Fibroblast of lung (primary cell): Measurements from ENCODE around the gene LIMA1. TPM values are rescaled to one million over a fixed set of nuclear protein-coding genes. Genes with fewer than 3 reads are reported as not detected.

Source experiments
- DNase-seq, 2 donors: peaks; one replicate each; pipeline versions ENCODE4 v3.0.0 to v3.0.0-alpha.2; 2010; ENCODE audit warnings: low read depth in 2 of 2
- H2AFZ ChIP-seq: 2 replicates; pipeline ENCODE4 v1.5.1; 2012; ENCODE audit warnings: low read length, control low read depth, inconsistent platforms
- H3K27ac ChIP-seq: 2 replicates; pipeline ENCODE4 v1.5.1; 2011; ENCODE audit warnings: low read length, control low read depth; ENCODE audit not compliant: insufficient read depth
- H3K27me3 ChIP-seq: 2 replicates; pipeline ENCODE4 v1.5.1; 2011; ENCODE audit warnings: mild to moderate bottlenecking, low read length; ENCODE audit not compliant: control insufficient read depth, insufficient read depth
- H3K36me3 ChIP-seq: 2 replicates; pipeline ENCODE4 v1.5.1; 2011; ENCODE audit warnings: low read length; ENCODE audit not compliant: control insufficient read depth, insufficient read depth
- H3K4me1 ChIP-seq: 2 replicates; pipeline ENCODE4 v1.5.1; 2011; ENCODE audit warnings: low read length; ENCODE audit not compliant: control insufficient read depth, insufficient read depth; ENCODE audit errors: extremely low read depth
- H3K4me2 ChIP-seq: 2 replicates; pipeline ENCODE4 v1.5.1; 2011; ENCODE audit warnings: low read length, control low read depth; ENCODE audit not compliant: insufficient read depth; ENCODE audit errors: extremely low read depth
- H3K4me3 ChIP-seq, 4 experiments: fragments of 200-600 bp in 1 of 4; sonication (generic) in 1 of 4; replicated peaks in 1 of 4; 2 replicates each; pipeline ENCODE4 v1.5.1; 2011 to 2016; ENCODE audit warnings: low read length in 4 of 4, low read depth in 3 of 4, mild to moderate bottlenecking in 3 of 4, control low read depth in 2 of 4, inconsistent platforms in 1 of 4, mixed read lengths in 1 of 4; ENCODE audit not compliant: insufficient read depth in 1 of 4; ENCODE audit errors: control extremely low read depth in 1 of 4
- H3K79me2 ChIP-seq: 2 replicates; pipeline ENCODE4 v1.5.1; 2012; ENCODE audit warnings: mild to moderate bottlenecking, low read length, inconsistent platforms; ENCODE audit not compliant: control insufficient read depth, insufficient read depth
- H3K9ac ChIP-seq: 2 replicates; pipeline ENCODE4 v1.5.1; 2011; ENCODE audit warnings: mild to moderate bottlenecking, low read length, control low read depth; ENCODE audit not compliant: insufficient read depth
- H3K9me3 ChIP-seq: 2 replicates; pipeline ENCODE4 v1.5.1; 2012; ENCODE audit warnings: low read depth, low read length; ENCODE audit not compliant: control insufficient read depth, insufficient read depth
- H4K20me1 ChIP-seq: 2 replicates; pipeline ENCODE4 v1.5.1; 2011; ENCODE audit warnings: low read length; ENCODE audit not compliant: control insufficient read depth, insufficient read depth; ENCODE audit errors: extremely low read depth
- CTCF ChIP-seq, 2 donors: IDR thresholded peaks in 1 of 2; conservative IDR thresholded peaks in 1 of 2; 1 replicate in 1 of 2; 2 replicates in 1 of 2; pipeline ENCODE4 v1.5.1; 2011 to 2012; ENCODE audit warnings: low read length in 2 of 2, control low read depth in 1 of 2, inconsistent platforms in 1 of 2, low read depth in 1 of 2, mild to moderate bottlenecking in 1 of 2
- EZH2 ChIP-seq: IDR thresholded peaks from 2 replicates; pipeline ENCODE4 v1.5.1; 2012; ENCODE audit warnings: low read length, control low read depth, mild to moderate bottlenecking; ENCODE audit errors: missing control alignments
- polyA plus RNA-seq, 2 donors: library from polyadenylated mRNA; depleted of rRNA in 1 of 2; stranded (reverse) in 1 of 2; unstranded in 1 of 2; fragments of >200 nt; gene quantifications; 2 replicates each; pipeline ENCODE4 v1.2.1, GENCODE V29; 2011 to 2012; ENCODE audit warnings: missing spikeins in 1 of 2
- total RNA-seq: library from RNA; depleted of rRNA; stranded (reverse); fragments of >200 nt; gene quantifications from 2 replicates; pipeline ENCODE4 v1.2.1, GENCODE V29; 2014

LIMA1 gene
- total and polyA plus RNA-seq, 2 donors (not counting 1 experiment from before 2014, with no cell fraction given) = 171 to 308 TPM

DNA sequence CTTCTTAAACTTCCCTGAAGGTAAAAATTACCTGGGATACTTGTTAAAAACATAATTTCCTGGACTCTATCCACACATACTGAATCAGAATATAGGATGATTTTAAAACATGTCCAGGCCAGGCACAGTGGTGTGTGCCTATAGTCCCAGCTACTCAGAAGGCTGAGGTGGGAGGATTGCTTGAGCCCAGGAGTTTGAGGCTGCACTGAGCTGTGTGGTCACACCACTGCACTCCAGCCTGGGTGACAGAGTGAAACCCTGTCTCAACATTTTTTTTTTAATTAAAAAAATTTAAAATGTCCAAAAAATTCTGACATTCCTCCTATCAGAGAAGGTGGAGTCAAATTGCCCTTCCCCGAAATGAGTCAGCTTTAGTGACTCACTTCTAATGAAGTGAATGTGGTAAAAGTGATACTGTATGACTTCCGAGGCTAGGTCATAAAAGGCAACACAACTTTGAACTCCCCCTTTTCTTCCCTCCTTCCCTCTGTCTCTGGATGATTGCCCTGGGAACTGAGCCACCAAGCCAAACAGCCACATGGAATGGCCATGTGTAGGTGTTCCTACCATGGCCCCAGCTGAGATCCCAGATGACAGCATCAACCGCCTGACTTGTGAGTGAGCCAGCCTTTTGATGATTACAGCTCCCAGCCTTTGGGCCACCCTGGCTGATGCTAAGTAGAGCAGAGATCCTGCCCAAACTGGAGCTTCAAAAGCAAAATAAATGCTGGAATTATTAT lies 36.3 kb downstream of the LIMA1 start:
- Histone ChIP-seq H3K79me2 (no peaks in the 10 kb centered on the region), H3K4me2 (peak overlapping the region; percentile 39), H3K27ac (peak overlapping the region; percentile 86), H3K27me3 (no peaks in the 10 kb centered on the region), H3K9me3 (no peaks in the 10 kb centered on the region), H4K20me1 (no peaks in the 10 kb centered on the region), H3K36me3 (no peaks in the 10 kb centered on the region), H3K9ac (peak overlapping the region; percentile 34), H3K4me3 (no peak overlapping the region), H2AFZ (no peak overlapping the region), H3K4me1 (peaks cover 23% of the 10 kb centered on the region)
- peak; percentile 98 to 99 for DNase-seq
- TF ChIP-seq CTCF (conservative IDR thresholded peaks at IDR 0.05 in 1 of 2, IDR thresholded peaks at IDR 0.05 in 1 of 2; ENCODE audit: low read depth in 1 of 2, low read length in 2 of 2) = no peak
- no peak for TF ChIP-seq EZH2

DNA sequence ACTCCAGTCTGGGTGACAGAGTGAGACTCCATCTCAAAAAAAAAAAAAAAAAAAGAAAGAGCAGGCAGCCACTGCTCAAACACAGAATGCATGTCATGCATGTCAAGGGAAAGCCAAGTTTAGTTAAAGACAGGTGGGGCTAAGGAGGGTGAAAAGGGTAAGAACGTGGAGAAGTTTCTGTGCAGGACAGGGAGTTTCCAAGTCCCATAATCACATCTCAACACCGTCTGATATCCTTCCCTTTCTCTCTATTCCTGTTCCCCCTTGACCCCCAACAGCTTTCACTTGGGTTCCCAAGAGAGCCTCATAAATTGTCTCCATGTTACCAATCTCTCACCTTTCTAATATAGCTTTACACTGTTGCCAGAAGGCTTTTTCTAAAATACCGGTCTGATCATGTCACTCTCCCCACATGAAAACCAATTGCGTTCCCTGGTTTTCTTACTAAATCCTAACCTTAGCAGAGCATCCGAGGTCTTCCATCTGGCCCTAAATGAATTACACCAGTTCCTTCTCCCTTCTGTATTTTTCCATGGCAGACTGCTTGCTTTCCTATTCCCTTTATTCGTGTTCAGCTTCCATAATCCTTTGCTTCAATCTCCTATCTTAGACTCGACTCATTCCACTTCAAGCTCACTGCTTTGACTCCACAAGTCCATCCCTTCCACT lies 37.0 kb downstream of the LIMA1 start:
- Histone ChIP-seq H3K36me3 (no peaks in the 10 kb centered on the region), H3K4me2 (peak overlapping the region; percentile 39), H3K27ac (peak overlapping the region; percentile 86), H3K9me3 (no peaks in the 10 kb centered on the region), H3K9ac (peak overlapping the region; percentile 34), H2AFZ (no peak overlapping the region), H4K20me1 (no peaks in the 10 kb centered on the region), H3K4me1 (peaks cover 27% of the 10 kb centered on the region), H3K27me3 (no peaks in the 10 kb centered on the region), H3K79me2 (no peaks in the 10 kb centered on the region), H3K4me3 (no peak overlapping the region)
- TF ChIP-seq EZH2 (no peak), CTCF (conservative IDR thresholded peaks at IDR 0.05 in 1 of 2, IDR thresholded peaks at IDR 0.05 in 1 of 2; ENCODE audit: low read depth in 1 of 2, low read length in 2 of 2) (no peak)
- DNase-seq = no peak

- no peaks in the 10 kb centered on the region for H4K20me1 ChIP-seq
- no peak overlapping the region for H2AFZ ChIP-seq
- H3K9ac ChIP-seq = no peak overlapping the region
- H3K27ac ChIP-seq = peak overlapping the region; percentile 96
- no peaks in the 10 kb centered on the region for H3K79me2 ChIP-seq
- no peak overlapping the region for H3K4me2 ChIP-seq
- no peaks in the 10 kb centered on the region for H3K27me3 ChIP-seq
- H3K4me1 ChIP-seq = peaks cover 37% of the 10 kb centered on the region
- no peak for TF ChIP-seq CTCF (conservative IDR thresholded peaks at IDR 0.05 in 1 of 2, IDR thresholded peaks at IDR 0.05 in 1 of 2; ENCODE audit: low read depth in 1 of 2, low read length in 2 of 2)
- TF ChIP-seq EZH2 = no peak
- peak in 1 of 2 donors; percentile 63 for DNase-seq
- no peaks in the 10 kb centered on the region for H3K9me3 ChIP-seq
- no peak overlapping the region for H3K4me3 ChIP-seq
- no peaks in the 10 kb centered on the region for H3K36me3 ChIP-seq
Observed at GRCh38 chr12:50243507-50243906, 39.8 kb downstream of the LIMA1 start.
